Measurements from ENCODE around the gene GPR108.

GRCh38 chr19:6718741-6719539 is 18.4 kb downstream of the GPR108 start:
- no peak for TF ChIP-seq YY1 (IDR thresholded peaks at IDR 0.05; ENCODE audit: low read depth)
- no peak for TF ChIP-seq EP300 (IDR thresholded peaks at IDR 0.05; ENCODE audit: borderline replicate concordance)
- TF ChIP-seq CREB1 (IDR thresholded peaks at IDR 0.05; ENCODE audit: low read depth): no peak
- TF ChIP-seq EGR1 (IDR thresholded peaks at IDR 0.05): no peak
